Stimulated activated naive CD8-positive, alpha-beta T cell treated with anti-CD3 and anti-CD28 coated beads, Interleukin-15, amount 100 ng/mL, for 72 hours (primary cell): ENCODE measurements around the gene E2F6.

ENCODE experiments used
- ATAC-seq: fragments of 150-1000 bp; cut with Tn5 transposase; 2 replicates; pipeline ENCODE4 v1.10.0; 2021; ENCODE audit warnings: mild to moderate bottlenecking, moderate library complexity
- DNase-seq, 2 donors: peaks; one replicate each; pipeline ENCODE4 v3.0.0; 2021 to 2022
- H3K27ac Mint-ChIP-seq, 2 donors: one replicate each; pipeline ENCODE4 v1.8.0; 2022; ENCODE audit warnings: mild to moderate bottlenecking in 2 of 2, mixed read lengths in 2 of 2, moderate library complexity in 2 of 2
- H3K27me3 Mint-ChIP-seq: one replicate; pipeline ENCODE4 v1.8.0; 2022; ENCODE audit warnings: mixed read lengths
- H3K4me1 Mint-ChIP-seq: one replicate; pipeline ENCODE4 v1.8.0; 2022; ENCODE audit warnings: mild to moderate bottlenecking, mixed read lengths
- H3K4me3 Mint-ChIP-seq, 2 donors: one replicate each; pipeline ENCODE4 v1.8.0; 2022; ENCODE audit warnings: mild to moderate bottlenecking in 2 of 2, mixed read lengths in 2 of 2, moderate library complexity in 1 of 2
- H3K9me3 Mint-ChIP-seq, 2 donors: one replicate each; pipeline ENCODE4 v1.8.0; 2022; ENCODE audit warnings: mixed read lengths in 2 of 2

The E2F6 gene

DNA sequence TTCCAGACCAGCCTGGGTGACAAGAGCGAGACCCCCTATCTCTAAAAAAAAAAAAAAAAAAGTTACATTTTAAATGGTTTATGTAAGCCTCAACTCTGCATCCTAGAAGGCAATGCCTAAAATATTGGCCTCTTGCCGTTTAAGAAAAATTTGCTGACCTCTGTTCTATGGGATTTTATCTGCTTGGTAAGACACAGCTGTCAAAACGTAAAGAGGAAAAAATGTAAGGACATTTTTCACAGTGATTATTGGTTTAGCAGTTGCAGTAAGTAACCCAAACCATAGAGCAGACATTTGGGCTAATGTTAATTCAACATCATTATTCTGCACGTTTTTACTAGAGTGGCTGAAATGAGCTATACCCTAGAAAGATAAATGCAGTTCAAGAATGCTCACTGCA is 14.4 kb upstream of the E2F6 start:
- H3K27me3 Mint-ChIP-seq, result peaks cover 64% of the 10 kb centered on the region
- no peak overlapping the region for H3K4me3 Mint-ChIP-seq
- no peak for ATAC-seq
- no peaks in the 10 kb centered on the region for H3K9me3 Mint-ChIP-seq
- H3K4me1 Mint-ChIP-seq, result peaks cover 18% of the 10 kb centered on the region
- no peak overlapping the region for H3K27ac Mint-ChIP-seq
- DNase-seq, result no peak

DNA sequence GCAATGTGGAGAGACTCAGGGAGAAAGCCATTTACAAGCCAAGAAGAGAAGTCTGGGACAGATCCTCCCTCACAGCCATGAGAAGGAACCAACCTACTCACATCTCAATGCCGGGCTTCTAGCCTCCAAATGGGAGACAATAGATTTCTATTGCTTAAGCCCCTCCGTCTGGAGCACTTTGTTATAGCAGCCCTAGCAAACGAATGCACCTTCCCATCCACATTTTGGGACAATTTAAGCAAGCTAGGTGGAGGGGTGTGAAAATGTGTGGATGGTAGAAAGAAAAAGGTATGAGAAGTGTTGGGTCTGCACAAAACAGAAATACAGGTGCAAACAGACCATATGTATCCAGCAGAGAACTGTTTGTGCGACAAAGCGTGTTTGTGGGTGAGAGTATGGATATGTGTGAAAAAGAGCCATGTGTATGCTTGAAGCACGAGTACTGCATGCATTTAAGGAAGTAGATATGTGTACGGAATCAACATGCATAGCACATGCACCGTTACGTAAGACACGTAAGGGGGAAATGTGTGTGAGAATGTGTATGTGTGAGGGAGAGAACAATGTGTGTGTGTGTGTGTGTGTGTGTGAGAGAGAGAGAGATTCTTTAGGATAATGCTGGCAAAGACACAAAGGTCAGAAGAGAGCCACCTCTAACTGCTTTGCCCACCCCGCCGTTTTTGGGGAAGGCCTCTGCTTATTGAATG is 13.1 kb upstream of the E2F6 start:
- no peak for ATAC-seq
- DNase-seq, result no peak
- Mint-ChIP-seq H3K27me3 (peaks cover 50% of the 10 kb centered on the region), H3K9me3 (no peaks in the 10 kb centered on the region), H3K27ac (no peak overlapping the region), H3K4me1 (peaks cover 18% of the 10 kb centered on the region), H3K4me3 (no peak overlapping the region)

DNA sequence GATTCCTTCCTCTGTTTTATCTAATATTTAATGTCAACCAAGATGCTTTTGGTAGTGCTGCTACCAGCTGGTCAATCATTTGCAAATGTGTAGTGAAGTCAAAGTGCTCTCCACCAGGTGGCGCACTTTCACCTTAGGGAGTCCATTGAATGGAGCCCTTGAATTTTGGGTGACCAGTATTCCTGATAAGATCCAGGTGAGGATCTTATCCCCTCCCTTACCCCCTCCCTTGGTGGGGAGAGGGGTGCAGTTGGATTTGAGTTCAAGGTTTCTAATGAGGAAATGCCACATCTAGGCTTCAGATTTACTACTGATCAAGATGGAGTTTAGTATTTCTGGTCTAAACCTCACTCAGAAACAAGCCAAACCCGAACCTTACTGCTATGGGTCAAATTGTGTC is 12.0 kb upstream of the E2F6 start:
- ATAC-seq (peak; percentile 58), DNase-seq (peak; percentile 68 to 69)
- no peak overlapping the region for H3K4me3 Mint-ChIP-seq
- H3K4me1 Mint-ChIP-seq, result peaks cover 10% of the 10 kb centered on the region
- H3K27me3 Mint-ChIP-seq, result peaks cover 40% of the 10 kb centered on the region
- no peak overlapping the region for H3K27ac Mint-ChIP-seq
- no peaks in the 10 kb centered on the region for H3K9me3 Mint-ChIP-seq

DNA sequence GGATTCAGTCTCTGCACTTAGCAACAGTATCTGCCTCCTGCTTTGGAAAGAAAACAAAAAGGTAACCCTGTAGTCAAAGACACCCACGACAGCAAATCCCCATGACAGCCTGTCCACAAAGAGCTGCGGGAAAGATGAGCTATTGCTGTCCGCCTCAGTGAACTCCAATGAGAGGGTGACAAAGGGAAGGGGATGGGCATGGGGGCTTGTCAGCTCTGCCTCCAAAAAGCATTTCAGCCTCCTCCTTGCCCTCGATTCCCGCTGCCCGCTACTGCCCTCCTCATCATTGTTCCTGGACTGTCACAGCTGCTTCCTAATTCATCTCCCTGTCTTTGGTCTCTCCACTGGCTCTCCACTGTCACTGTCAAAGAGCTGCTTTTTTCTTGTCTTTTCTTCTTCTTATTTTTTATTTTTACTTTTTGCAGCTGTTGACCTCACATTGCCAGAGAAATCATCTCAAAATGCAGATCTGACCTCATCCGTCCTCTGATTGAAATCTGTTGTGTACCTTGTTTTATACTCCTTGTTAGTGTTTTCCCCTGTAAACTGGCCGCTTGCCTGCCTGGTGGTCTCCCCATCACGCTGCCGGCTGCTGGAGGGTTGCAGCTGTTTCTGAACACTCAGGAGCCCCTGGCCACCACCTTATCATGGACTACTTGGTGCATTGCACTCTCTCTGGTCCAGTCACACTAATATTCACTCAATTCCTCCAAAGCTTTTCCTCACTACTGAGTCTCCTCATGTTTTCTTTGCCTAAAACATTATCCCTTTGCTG is 7.9 kb upstream of the E2F6 start:
- H3K4me1 Mint-ChIP-seq, result no peaks in the 10 kb centered on the region
- H3K27ac Mint-ChIP-seq, result no peak overlapping the region
- no peak overlapping the region for H3K4me3 Mint-ChIP-seq
- ATAC-seq, result no peak
- H3K27me3 Mint-ChIP-seq, result peaks cover 8% of the 10 kb centered on the region
- DNase-seq, result no peak
- no peaks in the 10 kb centered on the region for H3K9me3 Mint-ChIP-seq

DNA sequence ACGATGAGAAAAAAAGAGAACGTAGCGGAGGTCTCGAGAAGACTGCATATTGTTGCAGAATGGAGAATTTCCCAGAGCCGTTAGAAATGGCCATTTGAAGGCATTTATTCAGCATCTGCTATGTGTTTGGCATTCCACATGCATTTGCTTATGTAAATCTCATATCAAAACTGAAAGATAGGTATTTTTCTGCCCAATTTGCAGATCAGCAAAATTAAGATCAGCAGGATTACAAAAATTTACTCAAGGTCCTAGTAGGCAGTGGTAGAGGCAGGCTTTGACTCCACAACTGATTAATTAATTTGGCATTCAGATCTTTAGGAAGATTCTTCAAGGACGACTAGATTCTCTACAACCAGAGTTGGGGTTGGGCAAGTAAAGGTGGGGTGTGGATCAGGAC is 1.8 kb upstream of the E2F6 start:
- Mint-ChIP-seq H3K4me1 (peaks cover 42% of the 10 kb centered on the region), H3K27me3 (no peaks in the 10 kb centered on the region), H3K9me3 (no peaks in the 10 kb centered on the region), H3K27ac (no peak overlapping the region), H3K4me3 (no peak overlapping the region)
- DNase-seq, result no peak
- no peak for ATAC-seq

DNA sequence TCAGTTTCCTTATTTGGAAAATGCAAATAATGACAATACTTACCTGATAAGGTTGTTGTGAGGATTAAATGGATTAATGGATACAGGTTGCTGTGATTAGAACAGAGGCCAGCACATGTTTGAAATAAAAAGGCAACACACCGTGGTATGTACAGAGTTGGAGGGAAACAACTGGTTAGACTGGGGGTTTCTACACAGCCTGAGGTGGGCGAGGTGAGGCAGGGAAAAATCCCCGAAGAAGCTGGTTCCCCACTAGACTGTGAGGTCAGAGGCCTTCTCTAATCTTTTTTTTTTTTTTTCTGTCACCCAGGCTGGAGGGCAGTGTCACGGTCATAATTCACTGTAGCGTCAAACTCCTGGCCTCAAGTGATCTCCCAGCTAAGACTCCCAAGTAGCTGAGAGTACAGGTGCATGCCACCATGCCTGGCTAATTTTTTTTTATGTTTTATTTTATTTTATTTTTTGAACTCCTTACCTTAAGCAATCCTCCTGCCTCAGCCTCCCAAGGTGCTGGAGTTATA is 1.2 kb upstream of the E2F6 start:
- no peaks in the 10 kb centered on the region for H3K9me3 Mint-ChIP-seq
- DNase-seq (peak in 1 of 2 donors; percentile 45), ATAC-seq (peak; percentile 82)
- H3K27ac Mint-ChIP-seq, result no peak overlapping the region
- peaks cover 48% of the 10 kb centered on the region for H3K4me1 Mint-ChIP-seq
- no peaks in the 10 kb centered on the region for H3K27me3 Mint-ChIP-seq
- H3K4me3 Mint-ChIP-seq, result peak overlapping the region; percentile 91 to 99

DNA sequence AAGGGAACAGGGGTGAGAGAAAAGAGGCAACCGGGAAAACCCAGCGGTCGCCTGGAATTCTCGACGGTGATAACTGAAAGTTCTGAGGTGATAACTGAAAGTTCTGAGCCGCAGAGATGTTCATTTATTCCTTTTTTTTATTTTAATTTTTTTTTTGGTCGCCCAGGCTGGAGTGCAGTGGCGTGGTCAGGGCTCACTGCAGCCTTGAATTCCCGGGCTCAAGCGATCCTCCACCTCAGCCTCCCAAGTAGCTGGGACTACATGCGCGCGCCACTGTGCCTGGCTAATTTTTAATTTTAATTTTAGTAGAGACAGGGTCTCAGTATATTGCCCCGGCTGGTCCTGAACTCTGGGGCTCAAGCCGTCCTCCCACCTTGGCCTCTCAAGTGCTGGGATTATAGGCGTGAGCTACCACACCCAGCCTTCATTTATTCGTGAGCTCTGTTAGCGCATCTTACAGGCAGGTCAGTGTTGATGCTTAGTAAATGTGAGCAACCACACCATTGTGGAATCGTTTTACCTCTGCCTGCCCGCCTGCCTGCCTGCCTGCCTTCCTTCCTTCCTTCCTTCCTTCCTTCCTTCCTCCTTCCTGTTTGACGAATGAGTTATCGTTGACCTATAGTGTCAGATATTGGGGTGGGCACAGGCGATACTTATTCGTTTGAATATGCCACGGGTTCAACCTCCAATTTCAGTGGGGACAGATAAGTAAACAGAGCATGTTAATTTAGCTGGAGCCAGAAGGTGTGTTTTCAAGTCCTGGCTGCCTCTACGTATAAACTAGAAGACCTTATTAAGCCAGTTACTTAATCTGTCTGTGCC is 557 bp upstream of the E2F6 start:
- ATAC-seq, result peak; percentile 60
- peak in 1 of 2 donors; percentile 17 for DNase-seq
- H3K4me3 Mint-ChIP-seq, result peak overlapping the region; percentile 91 to 99
- peak overlapping the region; percentile 97 for H3K27ac Mint-ChIP-seq
- peaks cover 48% of the 10 kb centered on the region for H3K4me1 Mint-ChIP-seq
- no peaks in the 10 kb centered on the region for H3K9me3 Mint-ChIP-seq
- H3K27me3 Mint-ChIP-seq, result no peaks in the 10 kb centered on the region

DNA sequence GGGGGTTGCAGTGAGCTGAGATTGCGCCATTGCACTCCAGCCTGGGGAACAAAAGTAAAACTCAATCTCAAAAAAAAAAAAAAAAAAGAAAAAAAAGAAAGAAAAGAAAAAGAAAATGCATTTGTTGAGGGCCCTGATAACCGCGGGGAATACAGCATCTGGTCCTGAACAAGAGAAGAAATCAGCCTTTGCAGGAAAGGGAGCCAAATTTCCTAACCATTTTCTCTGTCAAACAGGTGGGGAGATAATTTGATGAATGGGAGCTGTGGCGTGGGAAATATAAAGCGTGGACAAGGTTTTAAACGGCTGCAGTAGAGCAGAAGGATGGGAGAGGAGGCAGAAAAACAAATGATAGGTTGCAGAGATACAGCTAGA is 864 bp downstream of the E2F6 start:
- no peak for DNase-seq
- no peaks in the 10 kb centered on the region for H3K9me3 Mint-ChIP-seq
- ATAC-seq, result no peak
- no peaks in the 10 kb centered on the region for H3K27me3 Mint-ChIP-seq
- peak overlapping the region in 1 of 2 donors; percentile 97 for H3K27ac Mint-ChIP-seq
- peaks cover 52% of the 10 kb centered on the region for H3K4me1 Mint-ChIP-seq
- peak overlapping the region; percentile 91 to 99 for H3K4me3 Mint-ChIP-seq

DNA sequence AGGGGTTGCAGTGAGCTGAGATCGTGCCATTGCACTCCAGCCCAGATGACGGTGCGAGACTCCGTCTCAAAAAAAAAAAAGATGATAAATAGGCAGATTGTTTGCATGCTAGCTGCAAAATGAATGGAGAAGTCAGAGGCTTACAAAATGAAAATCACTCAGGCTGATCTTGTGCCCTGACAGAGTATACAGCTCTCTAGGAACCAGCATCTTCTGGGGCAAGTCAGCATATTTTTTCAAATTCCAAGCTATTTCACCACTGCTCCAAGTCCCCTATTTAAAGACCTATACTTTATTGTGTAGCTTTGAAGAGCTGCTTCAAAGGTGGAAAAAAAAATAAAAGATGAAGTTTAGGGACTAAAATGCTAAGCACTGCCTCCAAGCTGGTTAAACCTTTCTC is 6.1 kb downstream of the E2F6 start:
- Mint-ChIP-seq H3K4me3 (no peak overlapping the region), H3K27me3 (no peaks in the 10 kb centered on the region), H3K27ac (no peak overlapping the region), H3K4me1 (peaks cover 80% of the 10 kb centered on the region), H3K9me3 (no peaks in the 10 kb centered on the region)
- ATAC-seq (no peak), DNase-seq (no peak)

DNA sequence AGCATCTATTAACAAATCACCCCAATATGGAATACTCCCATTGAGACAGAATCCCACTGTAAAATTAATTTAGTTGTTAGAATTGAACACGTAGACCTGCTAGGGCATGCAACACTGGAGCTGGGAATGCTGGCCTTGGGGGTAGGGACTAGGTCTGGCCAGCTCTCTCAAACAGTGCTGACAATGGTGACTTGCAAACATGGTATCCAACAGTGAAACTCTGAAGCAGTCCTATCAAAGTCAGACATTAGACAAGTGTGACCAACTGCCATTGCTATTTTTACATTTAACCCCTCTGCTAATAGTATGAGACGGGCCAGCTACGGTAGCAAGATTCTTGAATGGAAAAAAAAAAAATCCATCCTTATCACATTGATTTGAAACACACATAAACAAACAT is 7.2 kb downstream of the E2F6 start:
- ATAC-seq, result no peak
- Mint-ChIP-seq H3K27ac (no peak overlapping the region), H3K4me1 (peaks cover 70% of the 10 kb centered on the region), H3K4me3 (no peak overlapping the region), H3K9me3 (no peaks in the 10 kb centered on the region), H3K27me3 (no peaks in the 10 kb centered on the region)
- no peak for DNase-seq

DNA sequence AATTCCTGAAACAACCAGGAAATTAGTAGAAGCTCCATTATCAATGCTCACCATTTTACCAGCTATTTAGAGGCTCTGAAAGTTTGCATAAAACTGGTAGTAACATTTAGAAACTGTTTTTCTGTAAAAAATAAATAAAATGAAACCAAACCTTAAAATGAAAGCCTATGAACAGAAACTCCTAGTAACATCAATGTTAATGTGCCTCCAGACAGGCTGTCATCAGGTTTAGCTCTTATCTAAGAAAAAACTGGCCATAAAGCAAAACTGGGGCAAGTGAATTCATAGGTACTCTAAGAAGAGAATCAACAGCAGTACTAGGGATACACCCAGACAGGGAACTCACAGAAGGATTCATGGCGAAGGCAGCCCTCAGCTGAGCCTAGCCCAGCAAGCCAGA is 8.0 kb downstream of the E2F6 start:
- Mint-ChIP-seq H3K4me1 (peaks cover 62% of the 10 kb centered on the region), H3K27me3 (no peaks in the 10 kb centered on the region), H3K4me3 (no peak overlapping the region), H3K9me3 (no peaks in the 10 kb centered on the region), H3K27ac (no peak overlapping the region)
- ATAC-seq, result no peak
- no peak for DNase-seq

DNA sequence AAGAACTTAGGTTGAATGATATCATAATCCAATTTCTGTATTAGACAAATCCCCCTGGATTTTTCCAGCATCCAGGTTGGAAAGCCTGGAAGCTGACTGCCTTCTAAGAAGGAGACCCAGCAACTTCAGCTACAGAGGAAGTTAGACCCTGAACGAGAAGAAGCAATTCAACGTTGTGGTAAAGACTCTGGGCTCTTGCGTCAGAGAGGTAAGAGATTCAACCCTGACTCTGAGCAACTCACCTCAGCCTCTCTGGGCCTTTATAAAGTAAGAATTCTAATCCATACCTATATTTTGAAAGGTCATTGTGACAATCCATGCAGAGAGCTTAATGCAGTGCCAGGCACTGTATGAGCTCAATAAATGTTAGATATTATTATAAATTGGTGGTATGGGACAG is 9.7 kb downstream of the E2F6 start:
- no peak for DNase-seq
- H3K9me3 Mint-ChIP-seq, result no peaks in the 10 kb centered on the region
- ATAC-seq, result peak; percentile 85
- H3K4me1 Mint-ChIP-seq, result peaks cover 55% of the 10 kb centered on the region
- no peak overlapping the region for H3K4me3 Mint-ChIP-seq
- H3K27ac Mint-ChIP-seq, result peak overlapping the region in 1 of 2 donors; percentile 88
- no peaks in the 10 kb centered on the region for H3K27me3 Mint-ChIP-seq

DNA sequence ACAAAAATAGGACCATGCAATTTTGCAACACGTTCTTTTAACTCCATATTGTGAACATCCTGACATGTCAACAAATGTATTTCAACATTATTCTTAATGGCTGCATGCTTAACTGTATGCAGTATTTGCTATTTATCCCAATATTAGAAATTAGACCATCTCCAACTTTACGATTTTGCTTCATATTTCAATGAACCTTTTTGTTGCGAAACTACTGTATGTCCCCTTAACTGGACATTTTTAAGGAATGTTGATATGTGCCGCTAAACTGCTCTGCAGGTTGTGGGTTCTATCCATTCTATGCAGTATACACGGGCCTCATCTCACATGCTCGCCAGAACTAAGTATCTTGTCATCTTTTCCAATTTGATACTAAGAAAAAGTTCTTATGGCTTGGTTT is 11.1 kb downstream of the E2F6 start:
- Mint-ChIP-seq H3K27me3 (no peaks in the 10 kb centered on the region), H3K9me3 (no peaks in the 10 kb centered on the region), H3K4me3 (no peak overlapping the region), H3K27ac (no peak overlapping the region), H3K4me1 (peaks cover 48% of the 10 kb centered on the region)
- ATAC-seq (no peak), DNase-seq (no peak)

DNA sequence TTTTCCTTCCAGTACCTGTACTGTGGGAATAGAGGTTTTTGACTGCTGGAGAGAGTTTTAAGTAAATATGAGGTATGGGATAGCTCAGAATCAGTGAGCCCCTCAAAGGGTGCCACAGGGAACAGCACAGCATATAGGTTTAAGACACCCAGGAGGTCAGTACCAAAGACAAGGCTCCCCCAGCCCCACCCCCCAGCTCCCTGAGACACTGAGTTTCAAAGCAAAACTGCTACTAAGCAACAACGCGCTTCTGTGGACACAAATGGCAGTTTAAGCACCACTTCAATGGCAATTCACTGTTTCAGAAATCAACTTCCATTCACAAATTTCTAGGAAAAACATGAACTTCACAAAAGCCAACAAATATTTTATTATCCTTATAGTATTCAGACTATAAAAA is 15.2 kb downstream of the E2F6 start:
- Mint-ChIP-seq H3K9me3 (no peaks in the 10 kb centered on the region), H3K4me3 (no peak overlapping the region), H3K4me1 (peaks cover 9% of the 10 kb centered on the region), H3K27me3 (no peaks in the 10 kb centered on the region), H3K27ac (no peak overlapping the region)
- ATAC-seq (no peak), DNase-seq (no peak)

DNA sequence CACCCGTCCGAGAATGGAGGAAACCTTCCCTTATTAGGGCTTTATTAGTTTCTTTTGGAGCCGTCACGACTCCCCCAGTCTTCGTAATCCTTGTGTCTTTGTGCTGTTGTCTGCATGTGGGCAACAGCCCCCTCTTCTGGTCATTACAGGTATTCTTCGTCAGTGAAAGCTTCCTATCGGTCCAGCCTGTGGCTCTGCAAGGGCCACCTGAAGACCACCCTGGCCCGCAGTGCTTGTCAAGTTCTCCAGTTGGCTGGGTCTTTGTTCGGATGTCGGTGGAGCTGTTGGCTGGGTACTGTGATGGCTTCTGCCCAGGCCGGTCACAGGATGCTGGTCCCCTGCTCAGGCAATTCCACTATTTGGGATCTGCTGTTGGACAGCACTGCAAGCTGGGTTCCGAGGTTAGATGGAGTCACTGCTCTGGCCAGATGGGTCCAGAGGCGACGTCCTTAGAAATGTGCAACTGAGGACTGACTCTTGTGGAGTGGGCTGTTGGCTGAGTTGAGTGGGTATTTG is 19.2 kb downstream of the E2F6 start:
- peak; percentile 50 to 53 for DNase-seq
- Mint-ChIP-seq H3K4me3 (no peak overlapping the region), H3K4me1 (no peaks in the 10 kb centered on the region), H3K9me3 (peaks cover 7 to 12% of the 10 kb centered on the region in 2 donors), H3K27ac (no peak overlapping the region), H3K27me3 (no peaks in the 10 kb centered on the region)
- ATAC-seq, result peak; percentile 61
